Hepatocyte (in vitro differentiated cells): Measurements from ENCODE around the gene PPP2R5B. TPM values are rescaled to one million over a fixed set of nuclear protein-coding genes. Genes with fewer than 3 reads are reported as not detected.

Experiments
- DNase-seq: peaks from one replicate; pipeline ENCODE4 v3.0.0-alpha.2; 2016; ENCODE audit warnings: low spot score
- H2AFZ ChIP-seq: fragments of 200-600 bp; sonication (generic); 2 replicates; pipeline ENCODE4 v1.6.0; 2016; ENCODE audit warnings: antibody characterized with exemption, mild to moderate bottlenecking
- H3K27ac ChIP-seq: fragments of 200-600 bp; sonication (generic); 2 replicates; pipeline ENCODE4 v1.5.1; 2016; ENCODE audit warnings: mild to moderate bottlenecking
- H3K27me3 ChIP-seq: fragments of 200-600 bp; sonication (generic); 2 replicates; pipeline ENCODE4 v1.6.1; 2016
- H3K36me3 ChIP-seq: fragments of 200-600 bp; sonication (generic); replicated peaks from 2 replicates; pipeline ENCODE4 v1.5.1; 2016; ENCODE audit warnings: low read depth; ENCODE audit not compliant: insufficient read depth
- H3K4me1 ChIP-seq: fragments of 200-600 bp; sonication (generic); 2 replicates; pipeline ENCODE4 v1.5.1; 2016; ENCODE audit warnings: mild to moderate bottlenecking, moderate library complexity; ENCODE audit not compliant: insufficient read depth
- H3K4me2 ChIP-seq: fragments of 200-600 bp; sonication (generic); 2 replicates; pipeline ENCODE4 v1.6.0; 2016
- H3K4me3 ChIP-seq: fragments of 200-600 bp; sonication (generic); 2 replicates; pipeline ENCODE4 v1.5.1; 2016; ENCODE audit warnings: mild to moderate bottlenecking
- H3K79me2 ChIP-seq: fragments of 200-600 bp; sonication (generic); 2 replicates; pipeline ENCODE4 v1.6.0; 2017; ENCODE audit warnings: mild to moderate bottlenecking
- H3K9me2 ChIP-seq: fragments of 200-600 bp; sonication (generic); replicated peaks from 2 replicates; pipeline ENCODE4 v1.6.0; 2017; ENCODE audit warnings: mild to moderate bottlenecking; ENCODE audit not compliant: insufficient read depth
- H3K9me3 ChIP-seq: fragments of 200-600 bp; sonication (generic); 2 replicates; pipeline ENCODE4 v1.5.1; 2016; ENCODE audit warnings: low read depth, mild to moderate bottlenecking
- H4K20me1 ChIP-seq: fragments of 200-600 bp; sonication (generic); 2 replicates; pipeline ENCODE4 v1.6.0; 2016; ENCODE audit warnings: mild to moderate bottlenecking; ENCODE audit not compliant: insufficient read depth, poor library complexity, severe bottlenecking
- EZH2 ChIP-seq: fragments of 200-600 bp; sonication (generic); IDR thresholded peaks from 2 replicates; pipeline ENCODE4 v1.6.1; 2016; ENCODE audit warnings: antibody characterized with exemption, mild to moderate bottlenecking, borderline replicate concordance
- EZH2phosphoT487 ChIP-seq: fragments of 200-600 bp; sonication (generic); IDR thresholded peaks from one replicate; pipeline ENCODE4 v1.6.1; 2018; ENCODE audit warnings: antibody characterized with exemption, mild to moderate bottlenecking, low read depth, moderate library complexity; ENCODE audit not compliant: unreplicated experiment, severe bottlenecking
- WGBS: methylation state at CpG from one replicate; pipeline ENCODE4 v1.1.6; 2016; ENCODE audit warnings: low lambda C conversion rate; ENCODE audit errors: missing lambda C conversion rate; 5-methylcytosine and 5-hydroxymethylcytosine counted together
- polyA plus RNA-seq: library from polyadenylated mRNA; unstranded; fragments of >200 nt; fragmentation: Nextera tagmentation; extraction: Ambion mirVana; gene quantifications from 2 replicates; pipeline ENCODE4 v1.2.1, GENCODE V29; 2016
- total RNA-seq: library from RNA; depleted of rRNA; stranded (reverse); fragments of >200 nt; gene quantifications from 2 replicates; pipeline ENCODE4 v1.2.3, GENCODE V29; 2014
- TF ChIP-seq, protein P1 (sequence below): fragments of 200-600 bp; sonication (generic); IDR thresholded peaks from 2 replicates; pipeline ENCODE4 v1.5.1; 2016; ENCODE audit warnings: antibody characterized with exemption, mild to moderate bottlenecking; ENCODE audit not compliant: poor library complexity

The PPP2R5B gene
- total and polyA plus RNA-seq, 2 experiments from 2014 or later = 16.9 to 19.5 TPM

- Histone ChIP-seq H3K9me2 (no peaks in the 10 kb centered on the region), H3K27ac (no peak overlapping the region), H2AFZ (no peak overlapping the region), H3K4me2 (no peak overlapping the region), H3K4me3 (no peak overlapping the region), H3K36me3 (no peaks in the 10 kb centered on the region), H3K4me1 (peaks cover 8% of the 10 kb centered on the region), H3K27me3 (no peaks in the 10 kb centered on the region), H3K9me3 (no peaks in the 10 kb centered on the region), H4K20me1 (no peaks in the 10 kb centered on the region), H3K79me2 (no peaks in the 10 kb centered on the region)
- 93% methylated on average over 10 of the region's 10 CpGs for WGBS
- DNase-seq = no peak
- TF ChIP-seq, protein P1, sequence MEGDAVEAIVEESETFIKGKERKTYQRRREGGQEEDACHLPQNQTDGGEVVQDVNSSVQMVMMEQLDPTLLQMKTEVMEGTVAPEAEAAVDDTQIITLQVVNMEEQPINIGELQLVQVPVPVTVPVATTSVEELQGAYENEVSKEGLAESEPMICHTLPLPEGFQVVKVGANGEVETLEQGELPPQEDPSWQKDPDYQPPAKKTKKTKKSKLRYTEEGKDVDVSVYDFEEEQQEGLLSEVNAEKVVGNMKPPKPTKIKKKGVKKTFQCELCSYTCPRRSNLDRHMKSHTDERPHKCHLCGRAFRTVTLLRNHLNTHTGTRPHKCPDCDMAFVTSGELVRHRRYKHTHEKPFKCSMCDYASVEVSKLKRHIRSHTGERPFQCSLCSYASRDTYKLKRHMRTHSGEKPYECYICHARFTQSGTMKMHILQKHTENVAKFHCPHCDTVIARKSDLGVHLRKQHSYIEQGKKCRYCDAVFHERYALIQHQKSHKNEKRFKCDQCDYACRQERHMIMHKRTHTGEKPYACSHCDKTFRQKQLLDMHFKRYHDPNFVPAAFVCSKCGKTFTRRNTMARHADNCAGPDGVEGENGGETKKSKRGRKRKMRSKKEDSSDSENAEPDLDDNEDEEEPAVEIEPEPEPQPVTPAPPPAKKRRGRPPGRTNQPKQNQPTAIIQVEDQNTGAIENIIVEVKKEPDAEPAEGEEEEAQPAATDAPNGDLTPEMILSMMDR = no peak
- TF ChIP-seq EZH2 (no peak), EZH2phosphoT487 (no peak)
These were observed 9.6 kb downstream of the PPP2R5B start for GRCh38 chr11:64933935-64934681.

GRCh38 chr11:64934682-64935358 is 10.3 kb downstream of the PPP2R5B start:
- WGBS = 80% methylated on average over 27 of the region's 27 CpGs
- no peaks in the 10 kb centered on the region for H4K20me1 ChIP-seq

GRCh38 chr11:64935359-64936081 is 11.0 kb downstream of the PPP2R5B start, which contains the start of gene GPHA2:
TSS of gene GPHA2 (minus strand) at chr11:64935893. CDS start at chr11:64935460, 433 bp downstream.
- Histone ChIP-seq H4K20me1 (no peaks in the 10 kb centered on the region), H3K4me2 (peak within 1 kb of the TSS; percentile 29)
- no peak for DNase-seq

More at GRCh38 chr11:64934682-64935358, 10.3 kb downstream of the PPP2R5B start:
- H3K4me3 ChIP-seq = no peak overlapping the region
- no peaks in the 10 kb centered on the region for H3K79me2 ChIP-seq
- H3K36me3 ChIP-seq = no peaks in the 10 kb centered on the region
- H3K4me1 ChIP-seq = peaks cover 8% of the 10 kb centered on the region
- H3K4me2 ChIP-seq = no peak overlapping the region
- H3K9me2 ChIP-seq = no peaks in the 10 kb centered on the region
- H2AFZ ChIP-seq = no peak overlapping the region
- H3K27ac ChIP-seq = no peak overlapping the region
- TF ChIP-seq, protein P1 = peak; percentile 11
- no peak for TF ChIP-seq EZH2
- no peak for TF ChIP-seq EZH2phosphoT487
- H3K9me3 ChIP-seq = no peaks in the 10 kb centered on the region
- no peaks in the 10 kb centered on the region for H3K27me3 ChIP-seq
- peak; percentile 50 for DNase-seq

More at GRCh38 chr11:64935359-64936081, 11.0 kb downstream of the PPP2R5B start, which contains the start of gene GPHA2:
- Histone ChIP-seq H3K79me2 (no peaks in the 10 kb centered on the region), H3K9me3 (no peaks in the 10 kb centered on the region), H3K27ac (no peak within 1 kb of the TSS), H3K27me3 (no peaks in the 10 kb centered on the region), H3K36me3 (no peaks in the 10 kb centered on the region), H3K4me1 (peaks cover 8% of the 10 kb centered on the region), H2AFZ (no peak within 1 kb of the TSS), H3K4me3 (no peak within 1 kb of the TSS), H3K9me2 (no peaks in the 10 kb centered on the region)
- TF ChIP-seq, protein P1 = no peak
- TF ChIP-seq EZH2phosphoT487 = no peak
- no peak for TF ChIP-seq EZH2
- WGBS = 48% methylated on average over 14 of the region's 14 CpGs
